ENCODE data around the gene RPL7A. TPM values are rescaled to one million over a fixed set of nuclear protein-coding genes. Genes with fewer than 3 reads are reported as not detected.

Gene RPL7A
- total and polyA plus RNA-seq, 2 of the 13 experiments (the other 11 are each of a cell fraction or from before 2014, with no cell fraction given), result 2,401 to 2,938 TPM

DNA sequence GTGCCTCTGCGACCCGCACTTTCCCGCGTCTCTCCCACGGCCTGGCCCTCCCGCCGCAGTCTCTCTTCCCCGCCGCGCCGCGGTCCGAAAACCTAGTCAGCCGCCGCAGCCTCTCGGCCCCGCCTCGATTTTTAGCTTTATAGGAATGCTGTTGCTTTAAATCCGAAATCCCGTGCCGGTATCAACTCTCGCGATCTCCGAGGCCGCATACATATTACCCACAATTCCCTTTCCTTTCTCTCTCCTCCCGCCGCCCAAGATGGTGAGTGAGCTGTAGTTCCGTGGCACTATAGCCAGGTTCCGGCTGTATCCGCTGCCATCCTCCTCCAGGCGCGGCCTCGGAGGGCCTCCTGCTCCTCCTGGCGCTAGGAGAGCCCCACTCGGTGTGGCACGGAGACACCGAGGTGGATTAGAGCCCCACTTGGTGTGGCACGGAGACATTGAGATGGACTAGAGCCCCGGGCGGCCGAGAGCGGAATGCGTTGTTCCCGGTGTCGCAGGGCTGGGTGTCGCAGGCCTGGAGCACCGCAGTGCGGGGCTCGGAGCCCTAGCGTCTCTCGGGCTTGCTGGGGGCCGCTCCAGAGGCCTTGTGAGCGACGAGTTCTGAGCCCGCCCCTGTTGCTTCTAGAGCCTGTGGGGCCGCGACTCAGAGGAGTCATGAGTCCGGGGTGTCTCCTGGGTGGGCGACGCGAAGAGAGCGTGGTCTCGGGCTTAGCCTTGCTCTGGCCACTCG is at the start of gene RPL7A, which contains the start of gene MED22 (continued):
- TF ChIP-seq ZNF292 (CRISPR knock-in tag; IDR thresholded peaks at IDR 0.05; ENCODE audit: borderline replicate concordance, low read depth), result no peak
- no peak for TF ChIP-seq LCORL (IDR thresholded peaks at IDR 0.05)
- no peak; the same call in 1 of the 2 replicates for TF ChIP-seq LCORL (CRISPR knock-in tag; IDR thresholded peaks at IDR 0.05)
- TF ChIP-seq SRY (CRISPR knock-in tag; IDR thresholded peaks at IDR 0.05), result no peak; the same call in none of the 2 replicates
- TF ChIP-seq NFKB2 (CRISPR knock-in tag; IDR thresholded peaks at IDR 0.05; ENCODE audit: borderline replicate concordance), result peak; percentile 68; the same call in 1 of the 2 replicates
- TF ChIP-seq WIZ (CRISPR knock-in tag; IDR thresholded peaks at IDR 0.05), result no peak
- TF ChIP-seq, protein P1, sequence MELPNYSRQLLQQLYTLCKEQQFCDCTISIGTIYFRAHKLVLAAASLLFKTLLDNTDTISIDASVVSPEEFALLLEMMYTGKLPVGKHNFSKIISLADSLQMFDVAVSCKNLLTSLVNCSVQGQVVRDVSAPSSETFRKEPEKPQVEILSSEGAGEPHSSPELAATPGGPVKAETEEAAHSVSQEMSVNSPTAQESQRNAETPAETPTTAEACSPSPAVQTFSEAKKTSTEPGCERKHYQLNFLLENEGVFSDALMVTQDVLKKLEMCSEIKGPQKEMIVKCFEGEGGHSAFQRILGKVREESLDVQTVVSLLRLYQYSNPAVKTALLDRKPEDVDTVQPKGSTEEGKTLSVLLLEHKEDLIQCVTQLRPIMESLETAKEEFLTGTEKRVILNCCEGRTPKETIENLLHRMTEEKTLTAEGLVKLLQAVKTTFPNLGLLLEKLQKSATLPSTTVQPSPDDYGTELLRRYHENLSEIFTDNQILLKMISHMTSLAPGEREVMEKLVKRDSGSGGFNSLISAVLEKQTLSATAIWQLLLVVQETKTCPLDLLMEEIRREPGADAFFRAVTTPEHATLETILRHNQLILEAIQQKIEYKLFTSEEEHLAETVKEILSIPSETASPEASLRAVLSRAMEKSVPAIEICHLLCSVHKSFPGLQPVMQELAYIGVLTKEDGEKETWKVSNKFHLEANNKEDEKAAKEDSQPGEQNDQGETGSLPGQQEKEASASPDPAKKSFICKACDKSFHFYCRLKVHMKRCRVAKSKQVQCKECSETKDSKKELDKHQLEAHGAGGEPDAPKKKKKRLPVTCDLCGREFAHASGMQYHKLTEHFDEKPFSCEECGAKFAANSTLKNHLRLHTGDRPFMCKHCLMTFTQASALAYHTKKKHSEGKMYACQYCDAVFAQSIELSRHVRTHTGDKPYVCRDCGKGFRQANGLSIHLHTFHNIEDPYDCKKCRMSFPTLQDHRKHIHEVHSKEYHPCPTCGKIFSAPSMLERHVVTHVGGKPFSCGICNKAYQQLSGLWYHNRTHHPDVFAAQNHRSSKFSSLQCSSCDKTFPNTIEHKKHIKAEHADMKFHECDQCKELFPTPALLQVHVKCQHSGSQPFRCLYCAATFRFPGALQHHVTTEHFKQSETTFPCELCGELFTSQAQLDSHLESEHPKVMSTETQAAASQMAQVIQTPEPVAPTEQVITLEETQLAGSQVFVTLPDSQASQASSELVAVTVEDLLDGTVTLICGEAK (IDR thresholded peaks at IDR 0.05), result no peak
- TF ChIP-seq, protein P1 (CRISPR knock-in tag; IDR thresholded peaks at IDR 0.05), result 0 out of 2 replicates have a peak, but pooled peaks have one; percentile 45
- TF ChIP-seq SKIL (CRISPR knock-in tag; IDR thresholded peaks at IDR 0.05; ENCODE audit: borderline replicate concordance), result peak; percentile 34; the same call in 1 of the 2 replicates
- no peak; the same call in 1 of the 2 replicates for TF ChIP-seq ZNF816 (CRISPR knock-in tag; IDR thresholded peaks at IDR 0.05; ENCODE audit: borderline replicate concordance)
- TF ChIP-seq ZNF253 (CRISPR knock-in tag; IDR thresholded peaks at IDR 0.05; ENCODE audit: borderline replicate concordance), result peak; percentile 35; the same call in 1 of the 2 replicates
- TF ChIP-seq ZNF503 (CRISPR knock-in tag; IDR thresholded peaks at IDR 0.05), result no peak
- TF ChIP-seq RBM39 (IDR thresholded peaks at IDR 0.05; ENCODE audit: low read depth, low read length, poor library complexity, severe bottlenecking), result peak; percentile 77
- no peak for TF ChIP-seq SMC3 (IDR thresholded peaks at IDR 0.05; ENCODE audit: low read length)
- peak; percentile 71; the same call in 1 of the 2 replicates for TF ChIP-seq ZNF580 (CRISPR knock-in tag; IDR thresholded peaks at IDR 0.05; ENCODE audit: borderline replicate concordance, low read depth)
- peak; percentile 28; the same call in 1 of the 2 replicates for TF ChIP-seq SUZ12 (IDR thresholded peaks at IDR 0.05; ENCODE audit: low read depth, low read length)

All from HepG2 (cell line).